ENCODE results near the gene MZF1. TPM values are rescaled to one million over a fixed set of nuclear protein-coding genes. Genes with fewer than 3 reads are reported as not detected.
A peak's percentile ranks its signal among the peaks of the same experiment; 100 is the strongest.

MZF1 gene
- total and polyA plus RNA-seq, 10 of the 15 experiments (the other 5 are each of a cell fraction or from before 2014, with no cell fraction given) = 0.38 to 14.7 (median 7.2) TPM

GRCh38 chr19:58538257-58539168 is 34.6 kb downstream of the MZF1 start:
- 5% methylated on average over 48 of the region's 55 CpGs for WGBS (ENCODE audit: insufficient coverage, insufficient replicate concordance, low lambda C conversion rate, missing lambda C conversion rate)
- intact Hi-C loops (cut with micrococcal nuclease; ENCODE audit: unreplicated experiment) = no loop called here
- BruUV-seq (replicated peaks) = no TSS peak
- no peak for TF ChIP-seq MAX (IDR thresholded peaks at IDR 0.05; ENCODE audit: low read depth, low read length)
- peak; percentile 49; the same call in 1 of the 2 replicates for TF ChIP-seq GATAD2B (conservative IDR thresholded peaks at IDR 0.05; ENCODE audit: low read depth)
- no peak for TF ChIP-seq ZBTB33 (IDR thresholded peaks at IDR 0.05)
- no peak for TF ChIP-seq ATF3 (IDR thresholded peaks at IDR 0.05; ENCODE audit: borderline replicate concordance, extremely low read depth, low read depth, low read length)
- peak; percentile 67 for TF ChIP-seq NR2F1 (conservative IDR thresholded peaks at IDR 0.05)
- TF ChIP-seq POLR2AphosphoS5 (IDR thresholded peaks at IDR 0.05; ENCODE audit: low read length) = no peak
- TF ChIP-seq BHLHE40 (IDR thresholded peaks at IDR 0.05; ENCODE audit: borderline replicate concordance in 1 of 2, low read depth in 2 of 2, low read length in 1 of 2) = peak in 1 of 2 experiments; percentile 80; a peak in 2 of 4 replicates
- no peak for TF ChIP-seq MYC (IDR thresholded peaks at IDR 0.05; ENCODE audit: insufficient read depth, insufficient read length, insufficient replicate concordance, low read length, severe bottlenecking)
- TF ChIP-seq ZNF24 (IDR thresholded peaks at IDR 0.05) = no peak
- no peak for TF ChIP-seq ZSCAN29 (IDR thresholded peaks at IDR 0.05)
- TF ChIP-seq NBN (IDR thresholded peaks at IDR 0.05) = no peak
- TF ChIP-seq STAT3 (IDR thresholded peaks at IDR 0.05; ENCODE audit: low read depth, low read length) = no peak
- TF ChIP-seq, protein P1, sequence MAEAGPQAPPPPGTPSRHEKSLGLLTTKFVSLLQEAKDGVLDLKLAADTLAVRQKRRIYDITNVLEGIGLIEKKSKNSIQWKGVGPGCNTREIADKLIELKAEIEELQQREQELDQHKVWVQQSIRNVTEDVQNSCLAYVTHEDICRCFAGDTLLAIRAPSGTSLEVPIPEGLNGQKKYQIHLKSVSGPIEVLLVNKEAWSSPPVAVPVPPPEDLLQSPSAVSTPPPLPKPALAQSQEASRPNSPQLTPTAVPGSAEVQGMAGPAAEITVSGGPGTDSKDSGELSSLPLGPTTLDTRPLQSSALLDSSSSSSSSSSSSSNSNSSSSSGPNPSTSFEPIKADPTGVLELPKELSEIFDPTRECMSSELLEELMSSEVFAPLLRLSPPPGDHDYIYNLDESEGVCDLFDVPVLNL (IDR thresholded peaks at IDR 0.05; ENCODE audit: low read depth, low read length) = no peak
- no peak for TF ChIP-seq ASH2L (IDR thresholded peaks at IDR 0.05; ENCODE audit: borderline replicate concordance, low read depth)
- TF ChIP-seq SMAD5 (IDR thresholded peaks at IDR 0.05; ENCODE audit: low read depth) = no peak
- TF ChIP-seq DPF2 (IDR thresholded peaks at IDR 0.05) = peak; percentile 43; the same call in 1 of the 2 replicates
- TF ChIP-seq POLR2AphosphoS2 (IDR thresholded peaks at IDR 0.05; ENCODE audit: low read depth, low read length) = no peak
- no peak for TF ChIP-seq SREBF2 (IDR thresholded peaks at IDR 0.05; ENCODE audit: low read length)
- TF ChIP-seq IKZF2 (IDR thresholded peaks at IDR 0.05) = no peak

More at GRCh38 chr19:58538257-58539168, 34.6 kb downstream of the MZF1 start:
- no peaks in the 10 kb centered on the region for H3K79me2 ChIP-seq (ENCODE audit: control insufficient read depth, insufficient read depth, low read length)
- H3K36me3 ChIP-seq (ENCODE audit: control insufficient read depth in 2 of 2, insufficient read depth in 2 of 2, low read length in 1 of 2) = no peaks in the 10 kb centered on the region
- SMC1A ChIA-PET (ENCODE audit: uncharacterized antibody, unreplicated experiment) = no interaction called here
- POLR2A ChIA-PET = interaction anchor here (0.7 kb wide), 1 partner anchor 26 kb away, joined by 4 read pairs; no protein-coding TSS in a partner anchor
- H4K20me1 ChIP-seq (ENCODE audit: control insufficient read depth, insufficient read depth) = no peaks in the 10 kb centered on the region
- RAD21 ChIA-PET (ENCODE audit: unreplicated experiment) = interaction anchor here (1.0 kb wide), 1 partner anchor 19 kb away, joined by 3 read pairs; the partner anchor contains the start of gene ZBTB45
- no peaks in the 10 kb centered on the region for H3K9me3 ChIP-seq (replicated peaks; ENCODE audit: control insufficient read depth, insufficient read depth, low read length)
- DNase-seq (ENCODE audit: low read depth, low spot score) (no peak), FAIRE-seq (no peak), ATAC-seq (peak; percentile 71)
- peaks cover 0 to 1% of the 10 kb centered on the region in 2 experiments; a peak in 2 of 4 replicates for H3K27me3 ChIP-seq (replicated peaks in 1 of 2; ENCODE audit: control insufficient read depth in 2 of 2, insufficient read depth in 2 of 2, low read length in 1 of 2)
- in situ Hi-C loops (cut with MboI) = no loop called here
- H3K27ac ChIP-seq (ENCODE audit: control insufficient read depth, insufficient read depth) = no peak overlapping the region
- peak overlapping the region; percentile 76 for H2AFZ ChIP-seq (ENCODE audit: control insufficient read depth, low read depth, low read length)
- H3K4me3 ChIP-seq = peak overlapping the region; percentile 57
- peak overlapping the region; percentile 69 for H3K4me2 ChIP-seq (ENCODE audit: control insufficient read depth, insufficient read depth)
- H3K4me1 ChIP-seq (ENCODE audit: control insufficient read depth, insufficient read depth, low read length) = no peaks in the 10 kb centered on the region
- CTCF ChIA-PET = interaction anchor here (1.0 kb wide), 1 partner anchor 19 kb away, joined by 3 read pairs; the partner anchor contains the start of gene ZBTB45
- H3K9ac ChIP-seq (ENCODE audit: control insufficient read depth, insufficient read depth, low read length) = no peak overlapping the region
